Right hindlimb (tissue), 1 donor: ENCODE results near the gene PRKCE.
"Not testable (repeated sequence)": the region's sequence is repeated elsewhere in the genome, so short reads cannot be mapped to it uniquely, and the experiment has no call there.

Source experiments
- DNase-seq: peaks from one replicate; pipeline ENCODE4 v3.0.0-alpha.2; 2018

PRKCE gene

DNA sequence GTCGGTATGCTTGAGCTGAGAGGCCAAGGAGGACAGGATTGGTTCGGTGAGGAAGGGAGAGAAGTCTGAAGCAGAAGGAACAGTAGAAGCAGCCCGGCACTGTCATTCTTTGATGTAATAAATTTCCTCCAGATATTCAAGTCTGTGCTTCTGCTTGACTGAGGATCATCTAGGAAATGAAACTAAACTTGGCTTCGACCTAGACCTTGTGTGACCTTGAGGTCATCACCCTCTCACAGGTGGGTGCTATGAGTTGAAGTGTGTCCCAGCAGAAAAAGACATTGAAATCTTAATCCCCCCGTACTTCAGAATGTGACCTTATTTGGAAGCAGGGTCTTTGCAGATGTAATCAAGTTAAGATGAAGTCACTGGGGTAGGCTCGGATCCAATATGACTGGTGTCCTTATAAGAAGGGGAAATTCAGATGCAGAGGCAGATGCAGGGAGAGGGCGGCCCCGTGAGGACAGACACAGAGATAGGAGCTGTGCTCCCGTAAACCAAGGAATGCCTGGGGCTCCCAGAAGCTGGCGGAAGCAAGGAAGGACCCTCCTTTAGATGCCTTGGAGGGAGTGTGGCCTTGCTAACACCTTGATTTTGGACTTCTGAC lies 49.0 kb downstream of the PRKCE start:
- DNase-seq = no peak

- DNase-seq = no peak
Observed at GRCh38 chr2:45705233-45705632, 53.8 kb downstream of the PRKCE start.

DNA sequence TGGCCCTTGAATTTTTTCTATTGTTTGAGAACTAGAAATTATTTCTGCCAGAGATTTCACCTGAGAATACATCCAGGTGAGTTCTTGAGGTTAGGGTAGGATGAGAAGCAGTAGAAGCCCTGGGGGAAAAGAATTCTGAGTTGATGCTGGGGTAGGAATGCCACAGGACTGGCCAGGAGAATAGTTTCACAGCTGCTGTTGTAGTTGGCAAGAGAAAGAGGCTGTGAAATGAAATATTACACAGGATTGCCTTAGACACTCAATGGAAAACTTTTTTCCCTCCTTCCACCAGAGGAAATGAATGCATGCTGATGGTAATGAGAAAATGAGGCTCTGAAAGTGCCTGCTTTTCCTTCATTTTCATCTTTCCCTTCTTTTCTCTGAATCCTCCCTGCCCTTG lies 54.6 kb downstream of the PRKCE start:
- DNase-seq = no peak

- DNase-seq = peak; percentile 43
Observed at GRCh38 chr2:45707006-45707405, 55.5 kb downstream of the PRKCE start.

DNA sequence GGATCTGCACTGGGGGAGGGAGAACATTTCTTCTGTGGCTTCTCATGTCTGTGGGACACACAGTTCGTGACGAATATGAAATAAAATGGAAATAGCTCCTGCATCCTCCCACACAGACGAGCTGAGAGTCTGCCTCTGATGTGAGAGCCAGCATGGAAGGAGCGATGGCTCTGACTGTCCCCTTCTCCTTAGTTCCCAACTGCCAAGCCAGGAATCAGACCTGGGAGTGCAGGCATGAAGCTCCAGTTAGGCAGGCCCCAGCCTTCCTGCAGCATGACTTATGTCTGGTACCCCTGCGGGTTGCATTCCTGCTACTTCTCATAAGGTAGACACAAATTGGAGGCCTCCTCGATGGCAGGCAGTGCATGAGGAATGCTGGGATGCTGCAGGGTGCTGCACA lies 56.2 kb downstream of the PRKCE start:
- DNase-seq = no peak

DNA sequence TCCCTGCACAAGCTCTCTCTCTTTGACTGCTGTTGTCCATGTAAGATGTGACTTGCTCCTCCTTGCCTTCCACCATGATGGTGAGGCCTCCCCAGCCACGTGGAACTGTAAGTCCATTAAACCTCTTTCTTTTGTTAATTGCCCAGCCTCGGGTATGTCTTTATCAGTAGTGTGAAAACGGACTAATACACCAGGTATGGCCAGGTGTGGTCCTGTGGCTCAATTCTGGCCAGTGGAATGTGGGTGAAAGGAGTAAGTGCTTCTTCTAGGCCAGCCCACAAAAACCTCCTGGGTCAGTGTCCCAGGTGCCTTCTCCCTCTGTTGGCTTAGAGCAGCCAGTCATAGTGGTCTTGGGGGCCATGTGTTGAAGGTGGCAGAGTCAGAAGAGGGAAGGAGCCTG lies 57.0 kb downstream of the PRKCE start:
- no peak for DNase-seq

DNA sequence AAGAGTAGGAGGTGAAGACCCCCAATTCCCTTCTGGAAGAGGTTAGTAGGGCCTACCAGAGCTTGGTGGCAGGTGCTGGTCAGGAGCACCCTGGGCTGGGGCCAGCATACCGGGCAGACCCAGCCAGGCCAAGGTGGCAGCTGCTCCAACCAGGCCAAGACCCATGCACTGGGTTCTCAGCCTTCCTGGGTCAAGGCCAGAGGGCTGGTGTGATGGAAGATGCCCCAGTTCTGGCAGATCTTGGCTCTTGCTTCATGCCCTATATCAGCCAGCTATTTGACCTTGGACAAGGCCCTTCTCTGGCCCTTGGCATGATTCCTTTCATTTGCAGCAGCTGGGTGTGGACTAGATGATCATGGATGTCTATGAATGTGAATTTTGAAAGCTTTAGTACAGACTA lies 57.7 kb downstream of the PRKCE start:
- DNase-seq = no peak

DNA sequence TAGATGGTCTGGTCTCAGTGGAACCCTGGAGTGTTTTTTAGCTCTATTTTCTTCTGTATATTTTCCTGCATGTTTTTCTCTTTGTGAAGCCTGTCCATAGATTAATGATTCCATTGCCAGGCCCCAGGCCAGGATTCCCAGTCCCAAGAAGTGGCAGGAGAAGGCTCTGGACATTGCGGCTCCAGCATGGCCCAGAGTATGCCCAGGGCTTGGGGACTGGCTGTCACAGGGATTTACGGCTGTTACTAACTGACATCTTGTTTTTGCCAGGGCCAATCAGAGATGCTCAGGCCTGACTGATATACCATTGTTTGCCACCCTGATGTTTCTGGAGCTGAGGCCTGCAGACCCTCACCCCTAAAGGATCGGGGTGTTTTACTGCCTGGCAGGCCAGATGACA lies 59.0 kb downstream of the PRKCE start:
- DNase-seq = no peak

- DNase-seq = no peak
Observed at GRCh38 chr2:45711224-45711623, 59.7 kb downstream of the PRKCE start.

DNA sequence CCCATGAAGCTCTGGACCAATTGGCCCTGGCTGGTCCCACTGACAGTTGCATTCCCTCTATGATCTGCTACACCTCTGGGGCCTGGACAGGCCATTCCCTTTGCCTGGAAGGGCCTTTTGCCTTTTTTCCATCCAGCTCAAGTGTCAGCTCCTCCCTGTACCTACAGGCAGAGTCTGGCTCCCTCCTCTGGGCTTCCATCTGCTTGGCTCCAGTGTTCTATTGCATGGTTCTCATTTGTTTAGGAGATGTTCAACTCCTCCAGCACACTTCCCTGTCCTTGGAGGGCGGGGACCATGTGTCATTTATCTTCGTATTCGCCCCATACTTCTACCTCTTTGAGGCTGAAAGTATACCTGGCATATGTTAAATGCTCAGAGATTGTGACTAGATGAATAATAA lies 61.1 kb downstream of the PRKCE start:
- no peak for DNase-seq

DNA sequence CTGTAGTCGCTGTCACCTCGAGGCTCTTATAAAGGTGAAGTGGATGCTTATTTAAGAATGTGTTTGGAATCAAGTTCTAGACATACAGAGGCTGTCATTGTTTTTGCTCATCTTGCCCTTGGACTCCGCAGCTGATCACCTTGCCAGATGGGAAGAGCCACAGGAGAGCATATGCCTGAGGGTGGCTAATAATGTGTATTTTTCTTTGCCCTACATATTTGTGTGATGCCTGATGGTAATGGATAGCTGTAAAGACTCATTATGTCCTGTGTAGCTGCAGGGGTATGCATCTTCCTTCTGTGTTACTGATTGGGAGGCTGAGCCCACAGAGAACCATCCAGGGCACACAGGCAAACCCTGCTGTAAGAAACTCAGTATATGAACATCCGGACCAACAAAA lies 61.7 kb downstream of the PRKCE start:
- no peak for DNase-seq

DNA sequence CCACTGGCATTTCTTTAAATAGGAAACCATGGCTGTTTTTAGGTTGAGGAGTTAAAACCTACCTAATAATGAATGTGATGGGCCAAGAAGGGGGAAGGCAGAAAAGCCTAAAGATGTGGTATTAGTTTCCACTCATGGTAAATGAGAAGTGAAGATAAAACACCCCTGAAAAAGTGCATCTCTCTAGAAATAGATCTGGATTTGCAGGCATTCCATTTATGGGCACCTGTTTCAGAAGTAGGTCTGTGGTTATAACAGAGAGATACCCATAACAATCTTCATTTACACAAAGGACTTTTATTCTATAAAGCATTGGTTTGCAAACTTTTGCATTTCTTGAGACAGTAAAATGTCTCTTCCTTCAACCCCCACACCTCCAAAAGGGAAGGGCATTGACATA lies 62.1 kb downstream of the PRKCE start:
- no peak for DNase-seq

- DNase-seq = no peak
Observed at GRCh38 chr2:45714679-45715078, 63.2 kb downstream of the PRKCE start.

GRCh38 chr2:45715601-45716379 lies 64.3 kb downstream of the PRKCE start:
- no peak for DNase-seq

- DNase-seq = not testable (repeated sequence)
Observed at GRCh38 chr2:45716432-45716831, 65.0 kb downstream of the PRKCE start.

- no peak for DNase-seq
Observed at GRCh38 chr2:45716915-45717314, 65.4 kb downstream of the PRKCE start.

- DNase-seq = no peak
Observed at GRCh38 chr2:45720210-45720609, 68.7 kb downstream of the PRKCE start.

- no peak for DNase-seq
Observed at GRCh38 chr2:45721150-45721549, 69.7 kb downstream of the PRKCE start.

DNA sequence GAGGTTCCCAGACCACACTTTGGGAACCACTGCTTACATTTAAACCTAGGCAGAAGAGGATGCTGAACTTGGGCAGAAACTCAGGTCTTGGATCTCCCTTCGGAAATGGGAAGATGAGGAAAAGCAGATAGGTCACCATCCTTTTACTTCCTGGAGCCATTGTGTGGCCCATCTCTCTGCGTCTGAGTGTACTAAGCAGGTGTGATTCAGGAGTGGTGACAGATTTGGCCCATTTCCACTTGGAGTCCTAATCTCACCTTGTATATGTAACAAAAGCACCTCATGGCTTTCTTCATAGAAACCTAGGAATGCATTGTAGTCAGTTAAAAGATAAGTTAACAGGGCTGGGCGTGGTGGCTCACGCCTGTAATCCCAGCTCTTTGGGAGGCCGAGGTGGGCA lies 71.0 kb downstream of the PRKCE start:
- DNase-seq = no peak

- DNase-seq = no peak
Observed at GRCh38 chr2:45723857-45724256, 72.4 kb downstream of the PRKCE start.

DNA sequence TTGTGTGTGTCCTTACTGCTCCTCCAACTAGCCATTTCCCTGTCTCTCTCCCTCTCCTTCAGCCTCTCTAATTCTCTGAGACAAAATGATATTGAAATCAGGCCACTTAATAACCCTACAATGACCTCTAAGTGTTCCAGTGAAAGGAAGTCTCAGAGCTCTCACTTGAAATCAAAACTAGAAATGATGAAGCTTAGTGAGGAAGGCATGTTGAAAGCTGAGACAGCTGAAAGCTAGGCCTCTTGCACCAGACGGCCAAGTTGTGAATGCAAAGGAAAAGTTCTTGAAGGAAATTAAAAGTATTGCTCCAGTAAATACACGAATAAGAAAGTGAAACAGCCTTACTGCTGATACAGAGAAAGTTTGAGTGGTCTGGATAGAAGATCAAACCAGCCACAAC lies 72.9 kb downstream of the PRKCE start:
- DNase-seq = no peak

DNA sequence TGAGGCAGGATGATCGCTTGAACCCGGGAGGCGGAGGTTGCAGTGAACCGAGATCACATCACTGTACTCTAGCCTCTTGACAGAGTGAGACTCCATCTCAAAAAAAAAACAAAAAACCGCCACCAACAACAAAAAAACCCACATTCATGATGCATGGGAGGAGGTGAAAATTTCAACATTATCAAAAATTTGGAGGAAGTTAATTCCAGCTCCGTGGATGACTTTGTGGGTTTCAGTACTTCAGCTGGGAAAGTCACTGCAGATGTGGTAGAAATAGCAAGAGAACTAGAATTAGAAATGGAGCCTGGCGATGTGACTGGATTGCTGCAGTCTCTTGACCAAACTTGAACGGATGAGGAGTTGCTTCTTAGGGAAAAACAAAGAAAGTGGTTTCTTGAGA lies 74.3 kb downstream of the PRKCE start:
- no peak for DNase-seq

GRCh38 chr2:45726188-45726587 lies 74.7 kb downstream of the PRKCE start:
- DNase-seq = no peak

DNA sequence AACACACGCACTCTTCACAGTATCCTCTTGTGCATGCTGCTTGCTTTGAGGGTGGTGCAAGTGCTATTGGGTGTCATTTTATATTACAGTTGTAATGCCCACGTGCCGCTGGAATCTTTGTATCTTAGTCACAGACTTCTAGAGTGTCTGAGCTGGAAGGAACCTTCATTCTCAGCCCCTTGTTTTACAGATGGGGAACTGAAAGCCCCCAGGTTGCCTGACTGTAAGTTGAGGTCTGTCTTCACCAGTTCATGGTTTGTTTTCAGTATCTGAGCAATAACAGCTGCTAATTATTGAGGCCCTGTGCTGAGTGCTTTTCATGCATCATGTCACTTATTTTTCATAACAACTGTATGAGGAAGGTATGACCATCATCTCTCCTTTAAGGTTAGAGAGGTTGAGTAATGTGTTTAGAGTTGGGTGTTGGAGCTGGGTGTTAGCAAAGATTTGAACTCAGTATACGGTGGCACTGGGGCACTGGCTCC lies 77.0 kb downstream of the PRKCE start:
- DNase-seq = no peak
